LNCAP (cell line): Measurements from ENCODE around the gene HIBADH.

ENCODE experiments used
- TF ChIP-seq, protein P1 (sequence below): fragments of 450-650 bp; IDR thresholded peaks from 2 replicates; pipeline ENCODE4 v1.5.1; 2017; ENCODE audit warnings: mild to moderate bottlenecking

HIBADH gene

DNA sequence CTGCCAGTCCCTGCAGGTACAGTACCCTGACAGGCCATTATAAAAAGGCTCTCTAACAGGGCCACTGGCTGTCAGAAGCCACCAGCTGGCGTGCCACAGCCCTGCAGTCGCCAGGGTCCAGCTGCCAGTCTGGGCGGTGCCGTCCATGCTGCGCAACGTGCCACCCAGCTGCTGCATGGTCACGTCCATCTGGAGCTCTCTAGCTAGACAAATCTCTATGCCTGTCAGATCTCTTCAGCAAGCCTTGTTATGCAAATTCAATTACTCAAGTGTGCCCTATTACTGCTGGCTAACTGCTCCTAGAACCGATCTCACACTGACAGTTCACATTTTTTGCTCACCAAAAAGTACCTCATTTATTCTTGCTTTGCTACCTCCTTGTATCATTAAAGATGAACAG, 75.9 kb downstream of the HIBADH start:
- TF ChIP-seq, protein P1, sequence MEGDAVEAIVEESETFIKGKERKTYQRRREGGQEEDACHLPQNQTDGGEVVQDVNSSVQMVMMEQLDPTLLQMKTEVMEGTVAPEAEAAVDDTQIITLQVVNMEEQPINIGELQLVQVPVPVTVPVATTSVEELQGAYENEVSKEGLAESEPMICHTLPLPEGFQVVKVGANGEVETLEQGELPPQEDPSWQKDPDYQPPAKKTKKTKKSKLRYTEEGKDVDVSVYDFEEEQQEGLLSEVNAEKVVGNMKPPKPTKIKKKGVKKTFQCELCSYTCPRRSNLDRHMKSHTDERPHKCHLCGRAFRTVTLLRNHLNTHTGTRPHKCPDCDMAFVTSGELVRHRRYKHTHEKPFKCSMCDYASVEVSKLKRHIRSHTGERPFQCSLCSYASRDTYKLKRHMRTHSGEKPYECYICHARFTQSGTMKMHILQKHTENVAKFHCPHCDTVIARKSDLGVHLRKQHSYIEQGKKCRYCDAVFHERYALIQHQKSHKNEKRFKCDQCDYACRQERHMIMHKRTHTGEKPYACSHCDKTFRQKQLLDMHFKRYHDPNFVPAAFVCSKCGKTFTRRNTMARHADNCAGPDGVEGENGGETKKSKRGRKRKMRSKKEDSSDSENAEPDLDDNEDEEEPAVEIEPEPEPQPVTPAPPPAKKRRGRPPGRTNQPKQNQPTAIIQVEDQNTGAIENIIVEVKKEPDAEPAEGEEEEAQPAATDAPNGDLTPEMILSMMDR = no peak

DNA sequence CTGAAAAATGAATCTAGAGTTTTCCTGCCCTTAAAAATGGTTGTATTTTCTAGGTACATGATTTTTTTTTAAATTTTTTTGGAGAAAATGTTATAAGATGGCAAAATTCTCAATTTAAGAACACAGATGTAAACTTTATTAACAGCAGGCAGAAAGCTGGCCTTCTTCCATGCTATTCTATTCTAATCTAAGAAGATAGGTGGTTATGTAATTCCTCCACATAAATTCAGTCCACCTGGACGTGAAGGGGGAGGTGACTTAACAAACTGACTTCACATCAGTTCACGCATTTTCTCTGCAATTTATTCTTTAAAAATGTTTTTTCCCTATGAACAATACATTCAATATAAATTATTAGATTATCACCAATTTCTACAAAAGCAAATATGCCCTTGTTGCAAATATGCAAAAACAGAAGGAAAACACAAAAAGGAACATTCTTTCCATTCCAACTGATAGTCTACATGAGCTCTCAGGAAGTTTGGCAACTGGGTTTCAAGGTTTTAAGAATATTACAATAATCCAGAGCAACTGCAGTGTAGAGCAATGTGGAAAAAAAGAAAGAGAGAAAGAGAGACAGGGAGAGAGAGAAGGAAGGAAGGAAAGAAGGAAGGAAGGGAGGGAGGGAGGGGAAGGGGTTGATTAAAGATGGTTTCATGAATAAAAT, 76.8 kb downstream of the HIBADH start:
- TF ChIP-seq, protein P1 = no peak

DNA sequence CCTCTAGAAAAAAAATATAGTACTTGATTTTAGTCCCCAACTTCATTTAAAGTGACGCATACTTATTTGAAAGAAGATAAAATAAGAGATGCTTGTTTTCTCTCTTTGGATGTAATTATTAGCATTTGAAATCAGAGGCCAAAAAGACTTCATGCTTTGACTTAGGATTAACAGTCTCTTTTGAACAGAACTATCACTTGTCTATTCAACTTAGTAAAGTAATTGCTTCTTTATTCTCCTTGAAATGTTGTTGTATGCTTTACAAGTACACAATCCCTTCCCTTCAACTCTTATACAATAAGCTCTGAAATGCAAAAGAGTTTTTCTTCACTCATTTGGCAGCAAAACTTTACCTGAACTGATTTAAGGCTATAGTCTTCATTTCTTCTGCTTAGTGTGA, 80.8 kb downstream of the HIBADH start:
- TF ChIP-seq, protein P1 = no peak

DNA sequence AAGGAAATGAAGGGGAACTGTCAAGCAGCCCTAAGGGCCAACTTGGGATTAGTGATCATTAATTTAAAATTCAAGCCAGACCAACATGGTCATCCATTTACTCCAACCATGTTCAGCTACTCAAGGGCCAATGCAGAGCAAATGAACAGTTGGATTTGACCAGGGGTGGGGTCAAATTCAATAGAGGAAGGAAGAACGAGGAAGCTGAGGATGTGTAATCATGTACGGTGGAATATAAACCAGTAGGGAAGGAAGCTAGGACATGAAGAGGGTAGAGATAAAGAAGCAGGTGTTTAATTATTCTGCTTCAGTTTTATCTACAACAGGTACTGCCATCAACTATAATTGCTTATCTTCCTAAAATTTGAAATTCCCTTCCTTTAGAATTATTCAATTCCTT, 81.6 kb downstream of the HIBADH start:
- TF ChIP-seq, protein P1 = no peak

DNA sequence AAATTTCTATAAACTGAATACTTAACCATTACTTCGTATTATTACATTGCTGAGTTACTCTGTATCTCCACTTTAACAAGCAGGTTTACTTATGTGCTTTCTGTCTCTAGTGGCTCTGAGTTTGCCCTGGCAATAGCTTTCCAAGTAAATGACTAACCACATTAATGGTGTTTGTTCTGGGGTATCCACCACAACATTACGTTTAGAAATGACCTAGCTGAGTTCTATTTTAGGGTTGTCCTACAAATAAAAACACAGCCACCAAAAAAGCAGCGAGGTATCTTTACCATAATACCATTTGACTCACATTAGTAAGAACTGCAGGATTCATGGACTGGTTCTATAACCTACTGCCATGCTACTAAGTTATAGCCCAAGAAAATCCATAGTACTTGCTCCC, 83.1 kb downstream of the HIBADH start:
- TF ChIP-seq, protein P1 = no peak

DNA sequence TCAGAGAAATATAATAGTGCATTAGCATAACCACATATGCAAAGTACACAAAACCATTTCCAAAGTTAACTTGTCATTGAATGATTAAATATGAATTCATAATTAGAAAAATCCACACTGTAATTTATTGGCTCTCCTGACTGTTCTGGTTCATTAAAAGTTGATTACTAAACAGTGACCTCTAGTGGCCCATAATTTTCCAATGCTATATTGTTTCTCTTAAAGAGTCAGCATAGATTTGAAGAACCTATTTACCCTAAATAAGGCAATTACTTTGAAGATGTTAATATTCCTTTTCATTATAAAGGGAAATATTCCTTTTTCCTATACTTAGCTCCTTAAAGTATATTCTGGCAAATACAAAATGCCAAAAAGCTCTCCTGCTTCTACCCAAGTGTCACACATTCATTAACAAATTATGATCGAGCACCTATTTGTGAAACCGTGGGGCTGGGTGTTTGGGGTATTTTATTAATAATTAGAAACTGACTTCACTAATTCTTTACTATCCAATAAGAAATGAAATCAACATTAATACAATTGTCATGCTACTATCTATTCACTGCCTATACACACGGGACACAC, 86.2 kb downstream of the HIBADH start:
- TF ChIP-seq, protein P1 = peak; percentile 74

DNA sequence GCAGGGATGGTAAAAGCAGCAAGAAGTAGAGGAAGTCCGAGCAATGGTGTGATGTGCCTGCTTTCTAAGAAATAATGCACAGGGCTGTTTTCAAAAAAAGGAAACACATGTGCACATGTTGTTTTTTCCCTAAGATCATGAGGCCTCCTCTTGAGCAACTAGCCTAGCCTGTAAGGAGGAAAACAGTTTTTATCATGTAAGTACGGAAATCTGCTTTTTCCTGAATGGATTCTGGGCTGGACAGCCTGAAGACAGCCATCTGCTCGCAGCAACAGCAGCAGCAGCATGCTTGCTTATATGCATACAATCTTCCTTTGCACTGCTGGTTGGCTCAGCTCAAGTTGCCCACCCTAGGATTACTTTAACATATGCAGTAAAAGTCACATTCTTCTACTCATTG, 87.1 kb downstream of the HIBADH start:
- TF ChIP-seq, protein P1 = no peak
